ENCODE results near the gene ADCY5. TPM values are rescaled to one million over a fixed set of nuclear protein-coding genes. Genes with fewer than 3 reads are reported as not detected.

The ADCY5 gene
- not detected in 2 replicates for total RNA-seq
- total RNA-seq (2013): 0.14 TPM
- polyA plus RNA-seq: not detected in 2 replicates
- not detected in 2 replicates for polyA minus RNA-seq

DNA sequence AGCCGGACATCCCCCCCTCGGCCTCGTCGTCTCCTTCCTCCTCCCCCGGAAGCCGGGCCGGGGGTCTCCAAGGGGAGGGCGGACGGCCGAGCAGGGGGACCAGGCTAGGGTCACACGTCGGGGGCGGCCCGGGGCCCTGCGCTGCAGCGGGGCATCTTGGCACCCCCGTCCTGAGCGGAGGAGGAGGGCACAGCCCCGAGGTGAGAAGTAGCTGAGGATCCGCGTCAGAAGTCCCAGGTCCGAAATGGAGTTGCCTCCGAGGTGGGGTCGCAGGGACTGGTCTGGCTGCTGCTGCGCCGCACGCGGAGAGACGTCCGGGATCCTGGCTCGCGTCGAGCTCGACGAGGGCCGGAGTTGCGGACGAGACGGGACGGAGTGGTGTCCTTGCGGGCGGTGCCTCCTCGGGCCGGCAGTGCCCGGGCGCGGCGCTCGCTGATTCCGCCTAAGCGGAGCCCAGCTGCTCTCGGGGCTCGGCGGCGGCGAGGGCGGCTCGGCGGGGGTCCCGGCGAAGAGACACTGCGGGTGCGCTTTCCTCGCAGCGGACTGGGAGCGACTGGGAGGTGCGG lies at the start of gene ADCY5:
TSS of gene ADCY5 (minus strand) at position 555 of the 566 bp plus-strand sequence. CDS start at position 10, 545 bp downstream.
- H3K4me2 ChIP-seq (replicated peaks; ENCODE audit: low read depth, low read length, poor library complexity, severe bottlenecking): peak within 1 kb of the TSS; percentile 92
- H4K20me1 ChIP-seq (ENCODE audit: control insufficient read depth, insufficient read depth, low read length, poor library complexity, severe bottlenecking): no peaks in the 10 kb centered on the region
- peaks cover 0 to 54% (median 26%) of the 10 kb centered on the region in 4 experiments for H3K27me3 ChIP-seq (replicated peaks in 1 of 4; ENCODE audit: control extremely low read depth in 1 of 4, control insufficient read depth in 3 of 4, insufficient read depth in 4 of 4, low read length in 3 of 4)
- DNase-seq: peak; percentile 44
- peaks cover 0 to 7% (median 0%) of the 10 kb centered on the region in 3 donors for H3K9me3 ChIP-seq (ENCODE audit: control extremely low read depth in 1 of 3, control insufficient read depth in 2 of 3, insufficient read depth in 1 of 3, low read length in 2 of 3)
- intact Hi-C loops (cut with micrococcal nuclease): loop anchor here (2.0 kb wide), 1 partner anchor 110 kb away; no protein-coding TSS in a partner anchor
- no peak within 1 kb of the TSS for H3K27ac ChIP-seq (ENCODE audit: low read length in 2 of 2)
- Mint-ChIP-seq H3K4me1 (peaks cover 10% of the 10 kb centered on the region), H3K27ac (no peak within 1 kb of the TSS), H3K4me3 (peak within 1 kb of the TSS; percentile 73), H3K9me3 (ENCODE audit: insufficient read depth) (no peaks in the 10 kb centered on the region), H3K27me3 (peaks cover 51% of the 10 kb centered on the region)
- peak within 1 kb of the TSS; percentile 77 for H2AFZ ChIP-seq (ENCODE audit: insufficient read depth, low read depth, low read length, poor library complexity, severe bottlenecking)
- H3K4me1 ChIP-seq (ENCODE audit: control insufficient read depth in 2 of 2, insufficient read depth in 2 of 2, low read length in 2 of 2): peaks cover 10 to 13% of the 10 kb centered on the region in 2 donors
- 6% methylated on average over 50 of the region's 67 CpGs for WGBS (ENCODE audit: insufficient coverage)
- ChIA-PET POLR2A (no interaction called here), CTCF (interaction anchor here (1.3 kb wide), 1 partner anchor 110 kb away, joined by 4 read pairs; no protein-coding TSS in a partner anchor)
- TF ChIP-seq, protein P1, sequence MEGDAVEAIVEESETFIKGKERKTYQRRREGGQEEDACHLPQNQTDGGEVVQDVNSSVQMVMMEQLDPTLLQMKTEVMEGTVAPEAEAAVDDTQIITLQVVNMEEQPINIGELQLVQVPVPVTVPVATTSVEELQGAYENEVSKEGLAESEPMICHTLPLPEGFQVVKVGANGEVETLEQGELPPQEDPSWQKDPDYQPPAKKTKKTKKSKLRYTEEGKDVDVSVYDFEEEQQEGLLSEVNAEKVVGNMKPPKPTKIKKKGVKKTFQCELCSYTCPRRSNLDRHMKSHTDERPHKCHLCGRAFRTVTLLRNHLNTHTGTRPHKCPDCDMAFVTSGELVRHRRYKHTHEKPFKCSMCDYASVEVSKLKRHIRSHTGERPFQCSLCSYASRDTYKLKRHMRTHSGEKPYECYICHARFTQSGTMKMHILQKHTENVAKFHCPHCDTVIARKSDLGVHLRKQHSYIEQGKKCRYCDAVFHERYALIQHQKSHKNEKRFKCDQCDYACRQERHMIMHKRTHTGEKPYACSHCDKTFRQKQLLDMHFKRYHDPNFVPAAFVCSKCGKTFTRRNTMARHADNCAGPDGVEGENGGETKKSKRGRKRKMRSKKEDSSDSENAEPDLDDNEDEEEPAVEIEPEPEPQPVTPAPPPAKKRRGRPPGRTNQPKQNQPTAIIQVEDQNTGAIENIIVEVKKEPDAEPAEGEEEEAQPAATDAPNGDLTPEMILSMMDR (IDR thresholded peaks at IDR 0.05): no peak
- no peak for TF ChIP-seq EZH2 (IDR thresholded peaks at IDR 0.05; ENCODE audit: borderline replicate concordance, insufficient read depth, low read depth, low read length, poor library complexity, severe bottlenecking)
- no peak for ATAC-seq (ENCODE audit: low read depth)
- H3K9ac ChIP-seq (ENCODE audit: low read length): peak within 1 kb of the TSS; percentile 62
- no peaks in the 10 kb centered on the region for H3K36me3 ChIP-seq (replicated peaks in 1 of 2; ENCODE audit: control extremely low read depth in 1 of 2, control insufficient read depth in 1 of 2, extremely low read depth in 1 of 2, insufficient read depth in 2 of 2, low read length in 1 of 2)
- peak within 1 kb of the TSS; percentile 21 to 65 (median 47) for H3K4me3 ChIP-seq (ENCODE audit: control extremely low read depth in 1 of 5, extremely low read depth in 1 of 5, insufficient read depth in 1 of 5, low read depth in 2 of 5, low read length in 4 of 5)
- H3K79me2 ChIP-seq (ENCODE audit: control insufficient read depth, insufficient read depth, low read length): no peaks in the 10 kb centered on the region

DNA sequence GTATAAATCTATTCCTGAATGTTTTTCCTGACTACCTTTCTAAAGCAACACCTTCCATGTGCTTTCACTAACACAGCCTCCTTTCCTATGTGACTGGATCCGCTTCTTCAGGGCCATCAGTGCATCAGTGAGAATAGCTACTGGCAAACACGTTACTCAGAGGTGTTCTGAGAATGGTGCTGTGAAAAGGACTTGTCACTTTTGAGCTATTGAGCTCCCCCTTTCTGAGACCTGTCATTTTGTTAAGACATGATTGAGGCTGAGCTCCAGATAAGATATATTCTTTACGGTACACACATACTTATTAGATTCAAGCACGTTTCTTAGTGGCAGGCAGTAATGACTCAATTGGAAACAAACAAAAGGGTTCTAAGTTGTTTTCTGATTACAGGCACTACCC lies 45.0 kb upstream of the ADCY5 start:
- POLR2A ChIA-PET: no interaction called here
- intact Hi-C loops (cut with micrococcal nuclease): no loop called here
- Histone ChIP-seq H4K20me1 (ENCODE audit: control insufficient read depth, insufficient read depth, low read length, poor library complexity, severe bottlenecking) (no peaks in the 10 kb centered on the region), H3K9ac (ENCODE audit: low read length) (no peak overlapping the region), H3K4me2 (replicated peaks; ENCODE audit: low read depth, low read length, poor library complexity, severe bottlenecking) (no peak overlapping the region), H3K79me2 (ENCODE audit: control insufficient read depth, insufficient read depth, low read length) (no peaks in the 10 kb centered on the region), H2AFZ (ENCODE audit: insufficient read depth, low read depth, low read length, poor library complexity, severe bottlenecking) (no peak overlapping the region), H3K27ac (ENCODE audit: low read length in 2 of 2) (no peak overlapping the region), H3K9me3 (ENCODE audit: control extremely low read depth in 1 of 3, control insufficient read depth in 2 of 3, insufficient read depth in 1 of 3, low read length in 2 of 3) (no peaks in the 10 kb centered on the region), H3K36me3 (replicated peaks in 1 of 2; ENCODE audit: control extremely low read depth in 1 of 2, control insufficient read depth in 1 of 2, extremely low read depth in 1 of 2, insufficient read depth in 2 of 2, low read length in 1 of 2) (peaks cover 4 to 35% of the 10 kb centered on the region in 2 experiments), H3K4me3 (ENCODE audit: control extremely low read depth in 1 of 5, extremely low read depth in 1 of 5, insufficient read depth in 1 of 5, low read depth in 2 of 5, low read length in 4 of 5) (no peak overlapping the region), H3K27me3 (replicated peaks in 1 of 4; ENCODE audit: control extremely low read depth in 1 of 4, control insufficient read depth in 3 of 4, insufficient read depth in 4 of 4, low read length in 3 of 4) (no peaks in the 10 kb centered on the region), H3K4me1 (ENCODE audit: control insufficient read depth in 2 of 2, insufficient read depth in 2 of 2, low read length in 2 of 2) (no peaks in the 10 kb centered on the region)
- no peak for TF ChIP-seq EZH2 (IDR thresholded peaks at IDR 0.05; ENCODE audit: borderline replicate concordance, insufficient read depth, low read depth, low read length, poor library complexity, severe bottlenecking)
- TF ChIP-seq, protein P1 (IDR thresholded peaks at IDR 0.05): no peak
- ATAC-seq (ENCODE audit: low read depth) (no peak), DNase-seq (no peak)
- H3K4me1 Mint-ChIP-seq: no peaks in the 10 kb centered on the region
- H3K27me3 Mint-ChIP-seq: no peaks in the 10 kb centered on the region
- 100% methylated on average over 2 of the region's 4 CpGs for WGBS (ENCODE audit: insufficient coverage)
- H3K4me3 Mint-ChIP-seq: no peak overlapping the region
- H3K9me3 Mint-ChIP-seq (ENCODE audit: insufficient read depth): no peaks in the 10 kb centered on the region
- no peak overlapping the region for H3K27ac Mint-ChIP-seq
- CTCF ChIA-PET: no interaction called here
